Endothelial cell of umbilical vein (primary cell): ENCODE measurements around the gene PHC2. TPM values are rescaled to one million over a fixed set of nuclear protein-coding genes. Genes with fewer than 3 reads are reported as not detected.

Source experiments
- BruUV-seq: library from RNA; stranded (reverse); fragments of 400-500 nt; replicated peaks from 2 replicates; lab custom pipeline; 2021; lab: Mats Ljungman, UMichigan
- CTCF ChIA-PET: fragments of 300-600, 350-600 bp; sonication (Branson Sonifier 250); formaldehyde crosslinking; loops from one replicate; lab custom pipeline; 2021; ENCODE audit warnings: antibody characterized with exemption, inconsistent platforms; lab: Charles Lee
- POLR2A ChIA-PET: fragments of 300-600, 350-600 bp; sonication (Branson Sonifier 250); formaldehyde crosslinking; loops from one replicate; lab custom pipeline; 2021; ENCODE audit warnings: antibody characterized with exemption, inconsistent platforms; lab: Charles Lee
- DNase-seq: peaks from one replicate; pipeline ENCODE4 v3.0.0-alpha.2; 2011; ENCODE audit warnings: low read depth, low spot score
- FAIRE-seq: peaks from 2 replicates; lab custom pipeline; 2011; peaks lifted over from hg19 to GRCh38; lab: Jason Lieb, UNC
- H2AFZ ChIP-seq: 2 replicates; pipeline ENCODE4 v1.6.0; 2012; ENCODE audit warnings: low read depth, low read length, control low read depth, inconsistent platforms
- H3K27ac ChIP-seq: 2 replicates; pipeline ENCODE4 v1.5.1; 2011; ENCODE audit warnings: low read depth, mild to moderate bottlenecking, control low read depth, low read length, moderate library complexity; ENCODE audit not compliant: insufficient read depth
- H3K27me3 ChIP-seq, 2 experiments: 2 replicates each; pipeline versions ENCODE4 v1.6.0 to v1.6.1; 2011; ENCODE audit warnings: low read length in 2 of 2, mixed read lengths in 1 of 2; ENCODE audit not compliant: control insufficient read depth in 2 of 2, insufficient read depth in 2 of 2
- H3K36me3 ChIP-seq, 2 experiments: 2 replicates in 1 of 2; 3 replicates in 1 of 2; pipeline ENCODE4 v1.5.1; 2011; ENCODE audit warnings: low read length in 2 of 2, mild to moderate bottlenecking in 1 of 2, moderate library complexity in 1 of 2; ENCODE audit not compliant: control insufficient read depth in 2 of 2, insufficient read depth in 2 of 2; ENCODE audit errors: extremely low read depth in 1 of 2
- H3K4me1 ChIP-seq: 3 replicates; pipeline ENCODE4 v1.5.1; 2011; ENCODE audit warnings: mild to moderate bottlenecking, low read length; ENCODE audit not compliant: control insufficient read depth, insufficient read depth; ENCODE audit errors: extremely low read depth
- H3K4me2 ChIP-seq: 2 replicates; pipeline ENCODE4 v1.6.1; 2011; ENCODE audit warnings: low read length, control low read depth, mixed read lengths; ENCODE audit not compliant: insufficient read depth
- H3K4me3 ChIP-seq, 3 experiments: fragments of 200-600 bp in 1 of 3; sonication (generic), shearing (Covaris generic) in 1 of 3; replicated peaks in 1 of 3; 2 replicates each; pipeline ENCODE4 v1.5.1; 2011 to 2016; ENCODE audit warnings: control low read depth in 3 of 3, low read length in 3 of 3, mild to moderate bottlenecking in 2 of 3, inconsistent platforms in 1 of 3, low read depth in 1 of 3, moderate library complexity in 1 of 3; ENCODE audit not compliant: insufficient read depth in 1 of 3
- H3K79me2 ChIP-seq: 2 replicates; pipeline ENCODE4 v1.6.0; 2012; ENCODE audit warnings: low read length, inconsistent platforms; ENCODE audit not compliant: control insufficient read depth, insufficient read depth
- H3K9ac ChIP-seq: replicated peaks from 2 replicates; pipeline ENCODE3; 2011; ENCODE audit warnings: low read length, control low read depth; ENCODE audit not compliant: insufficient read depth; ENCODE audit errors: extremely low read depth
- H3K9me1 ChIP-seq: replicated peaks from 3 replicates; pipeline ENCODE4 v1.6.0; 2011; ENCODE audit warnings: mild to moderate bottlenecking, low read length; ENCODE audit not compliant: control insufficient read depth, insufficient read depth; ENCODE audit errors: extremely low read depth
- H3K9me3 ChIP-seq: replicated peaks from 2 replicates; pipeline ENCODE4 v1.5.1; 2012; ENCODE audit warnings: low read length, inconsistent platforms; ENCODE audit not compliant: control insufficient read depth, insufficient read depth
- H4K20me1 ChIP-seq: replicated peaks from 2 replicates; pipeline ENCODE3; 2011; ENCODE audit warnings: mild to moderate bottlenecking, low read length; ENCODE audit not compliant: control insufficient read depth, insufficient read depth; ENCODE audit errors: extremely low read depth
- EZH2 ChIP-seq: IDR thresholded peaks from 2 replicates; pipeline ENCODE4 v1.6.1; 2012; ENCODE audit warnings: borderline replicate concordance, low read depth, mild to moderate bottlenecking, moderate library complexity, low read length, inconsistent platforms; ENCODE audit not compliant: severe bottlenecking
- GATA2 ChIP-seq: IDR thresholded peaks from 2 replicates; pipeline ENCODE4 v1.7.0; 2011; ENCODE audit warnings: low read depth, mild to moderate bottlenecking, moderate library complexity, mixed read lengths, low read length; ENCODE audit not compliant: insufficient read length, insufficient read depth
- JUN ChIP-seq: IDR thresholded peaks from 2 replicates; pipeline ENCODE4 v1.6.1; 2011; ENCODE audit warnings: borderline replicate concordance, low read depth; ENCODE audit not compliant: insufficient read length, insufficient read depth
- POLR2A ChIP-seq: IDR thresholded peaks from 2 replicates; pipeline ENCODE4 v1.6.1; 2012; ENCODE audit warnings: low read depth, mild to moderate bottlenecking, control low read depth, low read length
- POLR2AphosphoS5 ChIP-seq: IDR thresholded peaks from 2 replicates; pipeline ENCODE4 v1.6.1; 2012; ENCODE audit warnings: low read depth, mild to moderate bottlenecking, control low read depth, low read length, moderate library complexity; ENCODE audit not compliant: insufficient read depth
- dilution Hi-C: fragments of 300-500 bp; cut with MboI; formaldehyde crosslinking; loops from one replicate; pipeline ENCODE4 v1.15.0; 2019; ENCODE audit warnings: low sequenced_read_pairs; ENCODE audit not compliant: extremely low pct_ligation_motif_present
- intact Hi-C: fragments of 100-400 bp; cut with micrococcal nuclease; formaldehyde crosslinking; loops from one replicate; pipeline ENCODE4 v1.10.0; 2022
- polyA plus RNA-seq, 4 experiments: library from polyadenylated mRNA; depleted of rRNA in 3 of 4; stranded (reverse) in 3 of 4; unstranded in 1 of 4; fragments of >200 nt; gene quantifications; 2 replicates each; pipeline versions ENCODE4 v1.2.1 to v1.2.3, GENCODE V29; 2011 to 2012; ENCODE audit warnings: missing spikeins in 1 of 4
- total RNA-seq: library from RNA; stranded (reverse); gene quantifications from 2 replicates; pipeline ENCODE4 v1.2.3, GENCODE V29; 2021

The PHC2 gene
- total and polyA plus RNA-seq, 2 donors (not counting 3 experiments of a cell fraction or from before 2014, with no cell fraction given): 65.6 to 79.0 TPM

GRCh38 chr1:33286451-33287185, 144.3 kb downstream of the PHC2 start:
- no peaks in the 10 kb centered on the region for H3K9me3 ChIP-seq
- H4K20me1 ChIP-seq: no peaks in the 10 kb centered on the region
- POLR2A ChIA-PET: no interaction called here
- H3K79me2 ChIP-seq: no peaks in the 10 kb centered on the region
- FAIRE-seq: no peak
- no peaks in the 10 kb centered on the region for H3K27me3 ChIP-seq
- H3K4me2 ChIP-seq: no peak overlapping the region
- CTCF ChIA-PET: interaction anchor here (1.0 to 1.3 kb wide), 2 partner anchors 9 to 10 kb away, joined by 3 read pairs; no protein-coding TSS in a partner anchor
- dilution Hi-C loops: no loop called here
- H3K27ac ChIP-seq: no peak overlapping the region
- intact Hi-C loops: no loop called here
- no peak overlapping the region for H3K4me3 ChIP-seq
- no peak overlapping the region for H3K9ac ChIP-seq
- no peak overlapping the region for H2AFZ ChIP-seq
- no peaks in the 10 kb centered on the region for H3K9me1 ChIP-seq
- H3K4me1 ChIP-seq: peaks cover 4% of the 10 kb centered on the region
- DNase-seq: no peak
- peaks cover 7% of the 10 kb centered on the region in 2 experiments for H3K36me3 ChIP-seq
- TF ChIP-seq JUN: no peak
- no peak for TF ChIP-seq EZH2
- no peak for TF ChIP-seq GATA2
- BruUV-seq: no TSS peak

GRCh38 chr1:33284049-33284448, 146.8 kb downstream of the PHC2 start:
- no peaks in the 10 kb centered on the region for H4K20me1 ChIP-seq
- no peak overlapping the region for H3K4me2 ChIP-seq
- H3K4me3 ChIP-seq: no peak overlapping the region
- H3K9me3 ChIP-seq: no peaks in the 10 kb centered on the region
- H3K9me1 ChIP-seq: no peaks in the 10 kb centered on the region
- no peaks in the 10 kb centered on the region for H3K79me2 ChIP-seq
- DNase-seq (no peak), FAIRE-seq (no peak)
- no peak overlapping the region for H3K9ac ChIP-seq
- ChIA-PET POLR2A (no interaction called here), CTCF (interaction anchor here (1.3 kb wide), 1 partner anchor 12 kb away, joined by 5 read pairs; no protein-coding TSS in a partner anchor)
- no peak overlapping the region for H2AFZ ChIP-seq
- no peaks in the 10 kb centered on the region for H3K27me3 ChIP-seq
- dilution Hi-C loops (no loop called here), intact Hi-C loops (no loop called here)
- peaks cover 7 to 16% of the 10 kb centered on the region in 2 experiments for H3K36me3 ChIP-seq
- no peak overlapping the region for H3K27ac ChIP-seq
- no TSS peak for BruUV-seq
- TF ChIP-seq POLR2AphosphoS5 (no peak), JUN (no peak), POLR2A (no peak)
- H3K4me1 ChIP-seq: peaks cover 4% of the 10 kb centered on the region
